K562 treated with DMSO at 1 percent for 48 hours (cell line): Measurements from ENCODE around the gene KL. TPM values are rescaled to one million over a fixed set of nuclear protein-coding genes. Genes with fewer than 3 reads are reported as not detected.

Experiments used
- total RNA-seq: library from RNA; unstranded; fragments of 300-600 nt; gene quantifications from 2 replicates; pipeline ENCODE4 v1.2.3, GENCODE V29; 2022; ENCODE audit warnings: low replicate concordance; ENCODE audit errors: extremely low read depth

KL gene
- total RNA-seq, result not detected in 2 replicates

GRCh38 chr13:33016414-33017322 lies at the start of gene KL:
Gene KL, plus strand, starts transcription at chr13:33016423. Its CDS starts 18 bp downstream, at chr13:33016441.

